Hepatocyte (in vitro differentiated cells): ENCODE measurements around the gene NLRC5.

Source experiments
- EZH2 ChIP-seq: fragments of 200-600 bp; sonication (generic); IDR thresholded peaks from 2 replicates; pipeline ENCODE4 v1.6.1; 2016; ENCODE audit warnings: antibody characterized with exemption, mild to moderate bottlenecking, borderline replicate concordance
- EZH2phosphoT487 ChIP-seq: fragments of 200-600 bp; sonication (generic); IDR thresholded peaks from one replicate; pipeline ENCODE4 v1.6.1; 2018; ENCODE audit warnings: antibody characterized with exemption, mild to moderate bottlenecking, low read depth, moderate library complexity; ENCODE audit not compliant: unreplicated experiment, severe bottlenecking
- TF ChIP-seq, protein P1 (sequence below): fragments of 200-600 bp; sonication (generic); IDR thresholded peaks from 2 replicates; pipeline ENCODE4 v1.5.1; 2016; ENCODE audit warnings: antibody characterized with exemption, mild to moderate bottlenecking; ENCODE audit not compliant: poor library complexity

DNA sequence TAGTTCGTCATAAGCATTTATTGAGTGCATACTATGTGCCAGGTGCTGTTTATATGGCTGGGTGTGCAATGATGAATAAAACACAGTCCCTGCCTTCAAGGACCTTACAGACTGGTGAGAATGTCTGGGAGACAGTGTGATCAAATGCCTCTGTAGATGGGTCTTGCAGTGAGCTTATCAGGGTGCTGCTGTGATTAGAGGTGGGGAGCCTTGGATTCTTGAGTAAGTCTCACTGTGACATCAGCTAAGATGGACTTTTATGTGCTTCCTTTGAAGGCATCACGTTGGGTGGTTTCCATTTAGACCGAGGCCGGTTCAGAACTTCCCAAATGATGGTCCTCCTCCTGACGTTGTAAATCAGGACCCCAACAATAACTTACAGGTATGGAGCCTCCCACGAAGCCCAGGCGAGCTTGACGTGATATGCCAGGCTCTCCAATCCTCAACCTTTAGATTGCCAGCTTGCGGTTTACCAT is 47.5 kb upstream of the NLRC5 start:
- no peak for TF ChIP-seq EZH2
- TF ChIP-seq, protein P1, sequence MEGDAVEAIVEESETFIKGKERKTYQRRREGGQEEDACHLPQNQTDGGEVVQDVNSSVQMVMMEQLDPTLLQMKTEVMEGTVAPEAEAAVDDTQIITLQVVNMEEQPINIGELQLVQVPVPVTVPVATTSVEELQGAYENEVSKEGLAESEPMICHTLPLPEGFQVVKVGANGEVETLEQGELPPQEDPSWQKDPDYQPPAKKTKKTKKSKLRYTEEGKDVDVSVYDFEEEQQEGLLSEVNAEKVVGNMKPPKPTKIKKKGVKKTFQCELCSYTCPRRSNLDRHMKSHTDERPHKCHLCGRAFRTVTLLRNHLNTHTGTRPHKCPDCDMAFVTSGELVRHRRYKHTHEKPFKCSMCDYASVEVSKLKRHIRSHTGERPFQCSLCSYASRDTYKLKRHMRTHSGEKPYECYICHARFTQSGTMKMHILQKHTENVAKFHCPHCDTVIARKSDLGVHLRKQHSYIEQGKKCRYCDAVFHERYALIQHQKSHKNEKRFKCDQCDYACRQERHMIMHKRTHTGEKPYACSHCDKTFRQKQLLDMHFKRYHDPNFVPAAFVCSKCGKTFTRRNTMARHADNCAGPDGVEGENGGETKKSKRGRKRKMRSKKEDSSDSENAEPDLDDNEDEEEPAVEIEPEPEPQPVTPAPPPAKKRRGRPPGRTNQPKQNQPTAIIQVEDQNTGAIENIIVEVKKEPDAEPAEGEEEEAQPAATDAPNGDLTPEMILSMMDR, result no peak
- TF ChIP-seq EZH2phosphoT487, result no peak
